COR-L47 (cell line): Measurements from ENCODE around the gene ABHD17C.
A peak's percentile ranks its signal among the peaks of the same experiment; 100 is the strongest.

Experiments used
- DNase-seq: peaks from one replicate; lab custom pipeline; 2025; lab: John Stamatoyannopoulos, UW

ABHD17C gene

DNA sequence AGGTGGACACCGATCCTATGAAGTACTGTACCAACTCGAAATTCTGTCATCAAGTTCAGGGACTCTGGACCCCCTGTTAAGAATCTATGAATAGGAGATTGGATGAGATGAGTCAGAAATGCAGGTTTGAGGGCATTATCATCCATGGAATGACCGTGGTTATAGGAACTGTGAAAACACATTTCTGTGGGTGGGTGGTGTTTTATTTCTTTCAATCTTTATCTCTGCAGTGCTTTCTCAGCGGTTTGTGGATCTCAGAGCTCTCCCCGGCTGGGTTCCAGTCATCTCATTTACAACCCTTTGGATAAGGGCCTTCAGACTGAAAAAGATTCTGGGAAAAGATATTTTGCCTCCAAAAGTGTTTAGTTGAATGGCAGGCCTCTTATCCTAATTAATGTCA lies 5.4 kb upstream of the ABHD17C start:
- no peak for DNase-seq

DNA sequence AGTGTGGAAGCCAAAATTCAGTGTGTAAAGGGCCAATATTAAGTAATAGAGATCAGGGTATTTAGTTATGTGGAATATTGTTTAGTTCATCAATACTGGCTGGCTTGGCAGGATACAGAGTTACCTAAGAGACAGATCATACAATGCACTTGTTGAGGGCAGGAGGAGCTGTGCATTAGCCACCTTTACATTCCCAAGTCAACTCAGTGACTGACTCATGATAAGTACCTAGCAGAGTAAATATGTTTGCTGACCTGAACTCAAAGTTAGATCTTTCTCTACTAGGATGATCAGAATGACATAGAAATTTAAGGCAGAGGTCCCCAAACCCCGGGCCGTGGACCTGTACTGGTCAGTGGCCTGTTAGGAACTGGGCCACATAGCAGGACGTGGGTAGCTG lies 3.5 kb upstream of the ABHD17C start:
- no peak for DNase-seq

DNA sequence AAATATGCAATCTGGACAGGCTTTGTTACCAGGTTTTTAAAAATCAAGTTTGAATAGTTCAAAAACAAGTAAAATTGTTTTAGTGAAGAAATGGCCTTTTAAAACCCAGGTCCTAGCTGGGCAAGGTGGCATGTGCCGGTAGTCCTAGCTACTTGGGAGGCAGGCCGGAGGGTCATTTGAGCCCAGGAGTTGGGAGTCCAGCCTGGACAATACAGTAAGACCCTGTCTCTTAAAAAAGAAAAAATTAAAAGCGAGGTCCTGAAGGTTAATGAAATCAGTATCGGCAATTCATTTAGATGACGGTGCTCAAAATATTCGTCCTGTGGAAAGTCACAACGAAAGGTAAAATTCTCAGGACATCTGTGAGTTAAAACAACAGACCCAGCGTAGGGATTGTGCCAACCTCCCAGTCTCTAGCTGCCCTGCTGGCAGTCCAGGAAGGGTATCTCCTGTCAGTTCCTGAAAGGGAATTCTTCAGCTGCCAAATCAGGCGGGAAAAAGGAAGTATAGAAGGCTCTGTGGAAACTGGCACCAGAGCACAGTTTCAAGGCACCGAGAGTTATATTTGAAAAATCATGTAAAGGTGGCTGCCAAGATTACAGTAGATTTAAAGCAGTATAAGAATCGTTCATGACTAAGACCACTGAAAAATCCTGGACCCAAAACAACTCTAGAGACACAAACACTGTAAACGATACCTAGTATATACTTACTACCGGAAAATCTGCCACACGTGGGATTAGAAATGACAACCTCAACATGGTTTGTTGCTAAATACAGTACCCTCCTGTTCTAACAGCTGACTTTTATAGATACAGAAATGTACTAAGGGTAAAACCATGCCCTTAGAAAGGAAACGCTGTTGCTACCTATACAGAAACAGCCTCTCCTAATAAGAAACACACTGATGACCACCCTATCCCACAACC lies 1.2 kb upstream of the ABHD17C start:
- no peak for DNase-seq

DNA sequence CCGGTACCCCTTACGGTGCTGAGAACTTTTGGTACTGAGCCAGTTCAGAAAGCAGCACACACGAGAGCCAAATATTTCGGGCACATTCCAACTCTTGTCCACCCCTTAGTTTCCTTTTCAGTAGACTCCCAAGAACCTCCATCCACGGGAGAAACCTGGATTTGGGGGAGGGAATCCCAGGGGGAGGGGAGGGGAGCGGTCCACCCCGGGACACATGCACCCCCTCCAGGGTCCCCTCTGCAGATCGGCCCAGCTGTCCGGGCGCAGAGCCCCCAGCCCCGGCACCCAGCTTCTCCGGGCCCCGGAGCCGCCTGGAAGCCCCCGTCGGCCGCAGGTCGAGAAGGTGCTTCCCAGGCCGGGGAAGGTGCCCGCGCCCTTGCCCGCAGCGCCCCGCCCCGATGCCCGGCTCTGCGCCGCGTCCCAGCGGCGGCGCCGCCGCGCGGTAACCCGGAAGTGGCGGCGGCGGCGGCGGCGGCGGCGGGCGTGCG lies 455 bp upstream of the ABHD17C start:
- no peak for DNase-seq

DNA sequence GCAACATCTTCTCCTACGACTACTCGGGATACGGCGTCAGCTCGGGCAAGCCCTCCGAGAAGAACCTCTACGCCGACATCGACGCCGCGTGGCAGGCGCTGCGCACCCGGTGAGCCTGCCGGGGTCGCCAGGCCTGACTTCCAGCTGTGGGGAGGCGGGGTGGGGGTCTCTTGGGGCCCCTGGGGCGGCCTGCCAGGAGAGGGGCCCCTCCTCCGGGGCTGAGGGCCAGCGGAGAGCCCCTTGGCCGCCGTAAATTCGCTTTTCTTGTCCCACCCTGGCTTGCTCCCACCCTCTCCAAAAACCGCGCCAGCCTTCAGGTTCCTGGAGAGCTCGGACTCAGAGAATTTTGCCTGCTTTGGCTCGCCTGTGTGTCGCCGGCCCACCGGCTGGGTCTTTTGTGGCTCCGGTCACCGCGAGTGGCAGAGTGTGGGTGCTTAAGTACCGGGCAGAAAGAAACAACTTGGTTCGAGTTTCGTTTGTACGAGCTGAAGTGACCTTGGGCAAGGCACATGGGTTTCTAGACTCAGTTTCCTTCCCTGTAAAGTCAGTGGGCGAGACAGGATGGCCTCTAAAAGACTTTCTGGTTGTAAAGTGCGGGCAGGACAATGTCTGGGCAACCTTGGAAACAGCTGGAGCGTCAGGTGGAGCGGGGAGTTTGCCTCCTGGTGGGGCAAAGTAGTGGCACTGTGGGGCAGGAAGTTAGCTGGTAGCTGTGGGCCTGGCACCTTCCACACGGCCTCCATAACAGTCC lies 976 bp downstream of the ABHD17C start:
- peak; percentile 23 for DNase-seq

DNA sequence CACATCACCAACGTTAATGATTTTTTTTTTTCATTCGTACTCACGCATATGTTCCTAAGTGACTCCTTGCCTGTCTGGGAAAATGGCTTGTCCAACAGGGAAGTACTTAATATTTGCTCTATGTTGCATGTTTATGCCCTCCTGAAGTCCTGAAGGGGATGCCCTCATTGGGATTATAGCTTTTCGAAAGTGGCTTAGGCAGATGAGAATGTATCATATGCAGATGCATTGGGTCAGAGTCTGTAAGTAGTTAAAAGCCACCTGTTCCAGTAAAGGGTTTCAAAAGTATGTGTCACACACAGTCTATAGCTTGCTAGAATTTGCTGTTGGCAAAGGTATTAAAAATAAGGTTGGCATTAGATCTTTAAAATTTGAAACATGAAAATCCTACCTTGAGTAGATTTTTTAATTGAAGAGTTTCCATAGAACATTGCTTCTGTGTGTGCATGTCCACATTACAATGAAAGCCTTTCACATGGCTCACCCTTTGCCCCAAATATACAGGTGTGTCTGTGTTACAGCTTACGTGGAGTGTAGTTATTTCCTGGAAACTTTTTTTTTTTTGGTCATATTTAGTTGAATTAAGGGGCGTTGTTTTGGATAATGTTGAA lies 2.1 kb downstream of the ABHD17C start:
- no peak for DNase-seq

DNA sequence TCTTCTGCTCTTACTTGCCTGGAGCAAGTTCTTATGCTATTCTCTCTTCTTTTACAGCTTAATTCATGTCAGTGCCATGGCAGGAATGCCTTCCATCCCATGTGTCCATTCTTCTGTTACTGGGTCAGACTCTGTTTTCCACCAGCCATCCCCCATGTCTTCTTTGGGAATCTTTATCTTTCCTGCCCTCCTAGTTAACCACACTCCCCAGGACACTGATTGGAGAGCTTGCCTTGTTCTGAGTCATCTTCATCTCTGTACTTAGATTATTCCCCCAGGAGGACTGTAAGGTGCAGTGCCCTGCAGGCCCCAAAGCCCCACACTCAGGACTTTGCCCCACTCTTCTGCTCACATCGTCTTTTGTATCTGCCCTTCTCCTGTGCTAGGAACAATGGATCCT lies 3.6 kb downstream of the ABHD17C start:
- DNase-seq = no peak

DNA sequence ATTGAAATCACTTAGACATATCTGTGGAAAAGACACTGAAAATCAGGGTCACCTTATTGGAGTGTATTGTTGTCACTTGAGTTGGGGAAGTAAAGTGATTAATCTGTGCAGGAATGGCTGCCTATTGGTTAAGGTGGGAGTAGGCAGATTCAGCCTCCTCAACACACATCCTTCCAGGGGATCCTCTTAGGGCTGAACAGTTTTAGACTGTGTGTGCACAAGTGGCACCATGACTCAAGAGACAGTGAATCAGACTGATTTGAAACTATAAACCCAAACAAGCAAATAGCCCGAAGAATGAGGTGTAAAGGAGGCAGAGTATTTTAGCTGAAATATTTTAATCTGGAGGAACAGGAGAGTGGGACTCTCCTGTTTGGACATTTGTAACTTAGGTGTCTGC lies 4.9 kb downstream of the ABHD17C start:
- no peak for DNase-seq

DNA sequence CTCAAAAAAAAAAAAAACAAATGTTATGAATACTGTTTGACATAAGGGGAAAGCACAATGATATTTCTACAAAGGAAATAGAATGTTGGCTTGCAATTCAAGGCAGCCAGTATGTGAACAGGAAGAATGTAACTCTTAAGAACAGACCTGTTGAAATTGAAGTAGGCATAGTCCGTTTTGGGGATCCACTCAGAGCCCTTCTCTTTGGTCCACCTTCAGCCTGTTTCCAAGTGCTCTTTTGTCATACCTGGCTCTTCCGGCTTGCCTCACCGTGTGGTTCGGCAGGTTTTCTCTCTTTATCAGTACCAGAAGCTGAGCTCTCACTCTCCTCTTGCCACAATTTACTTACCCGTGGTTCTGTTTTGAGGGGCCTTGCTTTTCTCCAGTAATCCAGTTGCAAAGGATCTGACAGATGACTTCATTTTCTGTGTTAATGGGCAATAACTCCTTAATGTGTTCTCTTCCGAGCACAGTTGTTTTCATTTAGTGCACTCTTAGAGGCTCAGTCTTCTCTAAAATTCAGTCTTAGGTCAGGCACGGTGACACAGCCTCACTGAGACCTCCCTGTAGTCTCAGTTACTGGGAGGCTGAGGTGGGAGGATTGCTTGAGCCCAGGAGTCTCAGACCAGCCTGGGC lies 6.7 kb downstream of the ABHD17C start:
- DNase-seq = no peak

DNA sequence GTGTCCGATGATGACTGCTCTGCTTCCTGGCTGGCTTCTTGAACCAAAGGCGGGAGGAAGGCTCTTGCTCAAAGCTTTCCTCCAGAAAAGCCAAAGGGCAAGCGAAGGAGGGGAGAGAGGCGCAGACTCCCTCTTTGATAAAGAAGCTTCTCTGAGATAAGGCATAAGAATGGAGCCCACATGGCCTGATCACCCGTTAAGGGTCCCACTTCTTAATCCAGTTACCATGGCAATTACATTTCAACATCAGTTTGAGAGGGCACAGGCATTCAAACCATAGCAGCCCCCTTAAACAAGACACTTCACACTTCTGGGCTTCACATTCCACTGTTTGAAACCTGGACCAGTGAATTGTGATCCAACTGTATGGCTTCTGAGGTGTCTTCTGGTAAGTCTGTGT lies 8.0 kb downstream of the ABHD17C start:
- DNase-seq = no peak

DNA sequence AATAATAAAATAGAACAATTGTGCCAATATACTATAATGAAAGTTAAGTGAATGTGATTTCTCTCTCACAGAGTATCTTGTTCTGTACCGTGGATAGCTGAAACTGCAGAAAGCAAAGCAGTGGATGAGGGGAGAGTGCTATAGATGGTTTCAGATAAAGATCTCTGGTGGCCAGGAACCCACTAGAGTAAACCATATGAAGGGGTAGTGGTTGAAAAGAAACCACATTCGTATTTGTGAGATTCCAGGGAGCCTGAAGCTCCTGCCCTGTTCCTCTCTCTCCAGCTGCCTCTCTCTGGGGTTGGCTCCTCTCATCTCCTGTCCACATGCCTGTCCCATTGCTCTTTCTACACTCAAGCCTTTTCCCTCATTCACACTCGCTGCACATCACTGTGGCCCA lies 8.9 kb downstream of the ABHD17C start:
- no peak for DNase-seq

DNA sequence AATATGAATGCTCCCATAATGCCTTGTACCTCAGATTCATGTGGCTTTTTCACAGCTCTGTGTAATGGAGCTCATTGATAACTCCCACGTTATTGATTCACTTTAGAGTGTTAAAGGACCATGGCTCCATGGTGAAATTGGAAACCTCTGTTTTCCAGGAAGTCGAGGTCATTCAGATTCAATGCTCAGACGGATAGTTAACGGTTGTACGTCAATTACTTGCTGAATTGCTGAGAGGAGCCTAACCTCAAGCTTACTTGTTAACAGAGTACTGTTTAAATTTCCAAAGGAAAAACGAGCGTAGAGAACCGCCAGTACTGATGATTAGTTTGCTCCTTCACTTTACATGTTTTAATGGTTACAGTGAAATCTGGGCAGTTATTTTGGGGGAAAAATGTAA lies 11.1 kb downstream of the ABHD17C start:
- no peak for DNase-seq

DNA sequence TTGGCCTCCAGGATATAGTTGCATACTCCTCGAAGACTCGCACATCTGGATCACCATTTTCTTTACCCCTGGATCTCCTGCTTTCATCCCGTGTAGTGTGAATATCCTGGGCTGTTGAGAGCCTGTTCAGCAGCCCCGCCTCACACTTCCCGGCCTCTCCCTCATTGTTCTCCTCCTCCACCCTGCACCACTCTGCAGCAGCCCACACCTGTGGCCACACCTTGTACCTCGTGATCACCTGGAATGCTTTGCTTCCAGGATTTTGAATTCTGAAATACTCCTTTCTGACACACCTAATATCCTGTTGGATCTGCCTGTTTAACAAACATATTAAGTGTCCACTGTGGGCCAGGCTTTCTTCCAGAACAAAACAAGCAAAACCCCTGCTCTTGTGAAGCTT lies 14.4 kb downstream of the ABHD17C start:
- DNase-seq = peak; percentile 35

DNA sequence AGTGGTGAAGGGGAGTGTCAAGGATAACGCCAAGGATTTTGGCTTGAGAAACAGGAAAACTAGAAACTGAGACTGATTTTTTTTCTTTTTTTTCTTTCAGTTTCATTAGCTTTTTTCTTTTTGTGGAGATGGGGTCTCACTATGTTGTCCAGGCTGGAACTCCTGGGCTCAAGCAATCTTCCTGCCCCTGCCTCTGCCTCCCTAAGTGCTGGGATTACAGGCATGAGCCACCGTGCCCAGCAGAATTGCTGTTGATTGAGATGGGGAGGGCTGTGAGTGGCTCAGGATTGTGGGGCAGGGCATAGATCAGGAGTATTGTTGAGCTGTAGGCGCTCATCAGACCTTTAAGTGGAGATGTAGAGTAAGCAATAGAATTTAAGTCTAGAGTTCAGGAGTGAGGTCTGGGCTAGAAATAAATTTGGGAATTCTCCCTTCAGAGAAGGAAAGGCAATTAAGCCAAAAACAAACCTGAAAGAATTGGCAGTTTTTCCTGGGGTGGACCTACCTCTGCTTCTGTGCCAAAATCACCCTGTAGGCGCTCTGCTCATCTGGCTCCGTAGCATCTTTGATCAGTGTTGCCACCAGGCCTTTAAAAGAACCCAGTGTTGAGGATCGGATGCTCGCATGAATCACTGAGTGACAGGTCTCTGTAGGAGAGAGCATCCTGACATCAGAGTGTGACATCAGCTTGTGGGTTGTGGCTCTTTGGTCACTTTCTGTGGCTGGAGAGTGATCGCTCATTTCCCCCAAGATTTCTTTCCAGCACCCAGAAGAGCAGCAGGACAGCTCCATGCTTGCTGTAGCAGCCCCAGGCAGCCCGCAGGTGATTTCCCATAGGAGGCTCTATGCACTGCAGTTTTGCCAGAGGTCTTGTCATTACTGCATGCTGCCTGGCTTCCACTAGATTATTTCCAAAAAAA lies 15.8 kb downstream of the ABHD17C start:
- no peak for DNase-seq

DNA sequence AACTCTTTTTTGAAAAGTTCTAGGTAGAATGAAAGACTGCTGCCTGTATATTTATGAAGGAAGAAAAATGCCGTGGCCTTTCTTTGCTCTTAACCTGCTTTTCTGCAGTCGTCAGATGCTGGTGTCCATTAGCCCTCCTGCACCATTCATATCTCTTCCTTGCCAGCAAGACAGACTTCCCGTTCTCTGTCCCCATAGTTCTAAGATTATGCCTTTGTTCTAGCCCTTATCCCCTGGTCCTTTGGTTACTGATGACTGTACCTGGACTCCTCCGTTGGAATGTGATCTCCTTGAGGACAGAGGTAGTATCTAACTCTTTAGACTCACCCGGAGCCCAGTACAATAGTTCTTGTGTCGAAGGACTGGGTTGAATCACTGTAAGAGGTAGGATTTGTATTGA lies 16.8 kb downstream of the ABHD17C start:
- no peak for DNase-seq

DNA sequence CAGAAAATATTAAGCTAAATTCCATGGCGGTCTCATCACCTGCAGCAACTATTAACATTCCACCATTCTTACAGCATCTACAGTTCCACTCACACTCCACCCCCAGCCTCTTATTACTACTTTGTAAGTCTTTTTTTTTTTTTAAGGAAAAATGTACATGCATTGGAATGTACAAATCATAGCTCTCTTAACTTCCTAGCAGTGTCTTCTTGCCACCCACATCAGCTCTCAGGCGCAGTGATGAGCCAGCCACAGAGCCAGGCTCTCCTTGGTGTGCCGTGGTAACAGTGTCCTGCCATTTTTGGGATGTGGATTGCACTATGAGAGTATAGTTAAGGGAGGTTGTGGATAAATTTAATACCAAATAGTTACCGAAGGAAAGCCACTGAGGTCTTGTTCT lies 17.8 kb downstream of the ABHD17C start:
- no peak for DNase-seq

DNA sequence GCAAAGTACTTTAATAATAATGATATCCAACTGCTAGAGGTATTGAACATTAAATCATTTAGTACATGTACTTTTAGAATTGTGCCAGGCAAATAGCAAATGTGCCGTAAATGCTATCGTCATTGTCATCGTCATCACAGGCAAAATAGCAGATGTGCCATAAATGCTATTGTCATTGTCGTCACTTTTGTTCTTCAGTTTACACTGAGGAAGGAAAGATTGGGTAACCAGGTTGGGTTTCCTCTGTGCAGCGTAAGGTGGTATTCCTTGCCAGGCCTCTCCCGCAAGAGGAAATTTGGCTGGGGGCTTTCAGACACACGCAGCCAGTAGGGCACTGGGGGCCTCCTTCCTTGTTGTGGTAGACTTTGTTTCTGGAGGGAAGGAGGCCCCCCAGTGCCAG lies 26.4 kb downstream of the ABHD17C start:
- DNase-seq = no peak

DNA sequence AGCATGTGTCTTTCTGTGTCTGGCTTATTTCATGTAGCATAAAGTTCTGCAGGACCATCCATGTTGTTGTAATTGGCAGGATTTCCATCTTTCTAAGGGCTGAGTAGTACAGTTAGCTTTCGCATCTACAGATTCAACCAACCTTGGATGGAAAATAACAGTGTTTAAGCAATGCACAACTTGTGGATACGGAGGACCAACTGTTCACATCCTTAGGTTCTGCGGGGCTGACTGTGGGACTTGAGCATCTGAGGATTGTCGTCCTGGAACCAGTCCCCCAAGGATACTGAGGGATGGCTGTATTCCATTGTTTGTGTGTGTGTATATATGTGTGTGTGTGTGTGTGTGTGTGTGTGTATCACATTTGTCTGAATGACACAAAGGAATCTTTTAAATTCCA lies 27.7 kb downstream of the ABHD17C start:
- no peak for DNase-seq

DNA sequence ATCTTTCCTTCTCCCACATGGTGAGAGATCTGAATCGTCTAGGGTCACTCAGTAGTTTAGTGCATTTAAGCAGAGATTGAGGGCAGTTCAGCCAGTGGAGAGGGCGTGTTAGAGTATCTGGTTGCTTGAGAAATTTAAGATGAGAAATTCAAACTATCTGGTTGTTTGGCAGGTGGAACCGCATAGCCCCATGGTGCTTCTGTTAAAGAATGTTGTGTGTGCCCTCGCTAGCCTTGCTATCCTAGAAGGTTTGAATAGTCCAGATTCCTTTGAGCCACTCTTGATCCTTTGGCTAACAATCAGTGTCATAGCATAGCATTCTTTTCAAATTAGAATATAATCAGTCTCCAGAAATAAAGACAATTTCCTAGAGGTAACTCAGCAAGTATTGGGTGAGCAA lies 32.1 kb downstream of the ABHD17C start:
- DNase-seq = no peak

DNA sequence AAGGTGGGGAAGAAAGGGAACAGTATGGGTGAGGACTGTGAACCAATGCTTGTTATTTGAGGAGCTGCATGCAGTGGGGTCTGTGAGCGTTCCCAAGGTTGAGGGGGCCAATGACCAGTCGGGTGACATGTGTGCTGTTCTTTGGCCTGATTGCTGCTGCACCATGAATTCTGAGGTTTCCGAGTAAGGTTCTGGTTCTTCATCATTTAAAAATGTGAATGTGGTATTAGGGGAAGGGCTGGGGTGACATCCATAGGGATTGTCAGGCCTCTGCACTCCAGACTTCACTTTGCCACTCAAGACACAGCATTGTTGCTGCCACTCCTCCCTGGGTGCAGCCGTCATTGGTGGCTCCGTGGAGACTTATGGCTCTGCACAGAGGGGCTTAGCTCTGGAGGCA lies 32.5 kb downstream of the ABHD17C start:
- no peak for DNase-seq

DNA sequence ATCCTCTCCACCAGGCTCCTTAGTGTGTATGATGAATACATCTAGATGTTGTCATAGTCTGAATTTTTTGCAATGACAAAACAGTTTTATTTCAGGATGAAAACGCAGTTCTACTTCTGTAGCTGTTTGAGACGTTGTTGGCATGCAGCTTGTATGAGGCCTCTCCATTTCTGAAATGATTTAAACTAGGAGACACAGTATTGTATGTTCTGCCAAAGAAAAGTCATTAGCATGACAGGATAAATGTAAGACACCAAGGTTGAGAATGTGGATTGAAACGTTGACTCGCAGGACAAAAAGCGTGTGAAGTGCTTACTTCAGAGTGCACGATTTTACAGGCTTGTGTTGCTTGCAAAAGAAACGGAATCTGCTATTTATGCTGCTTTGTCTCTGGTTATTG lies 35.3 kb downstream of the ABHD17C start:
- no peak for DNase-seq
